ENCODE results near the gene HDAC4.

The HDAC4 gene

GRCh38 chr2:239304533-239305221 lies 96.1 kb downstream of the HDAC4 start:
- DNase-seq: no peak

DNA sequence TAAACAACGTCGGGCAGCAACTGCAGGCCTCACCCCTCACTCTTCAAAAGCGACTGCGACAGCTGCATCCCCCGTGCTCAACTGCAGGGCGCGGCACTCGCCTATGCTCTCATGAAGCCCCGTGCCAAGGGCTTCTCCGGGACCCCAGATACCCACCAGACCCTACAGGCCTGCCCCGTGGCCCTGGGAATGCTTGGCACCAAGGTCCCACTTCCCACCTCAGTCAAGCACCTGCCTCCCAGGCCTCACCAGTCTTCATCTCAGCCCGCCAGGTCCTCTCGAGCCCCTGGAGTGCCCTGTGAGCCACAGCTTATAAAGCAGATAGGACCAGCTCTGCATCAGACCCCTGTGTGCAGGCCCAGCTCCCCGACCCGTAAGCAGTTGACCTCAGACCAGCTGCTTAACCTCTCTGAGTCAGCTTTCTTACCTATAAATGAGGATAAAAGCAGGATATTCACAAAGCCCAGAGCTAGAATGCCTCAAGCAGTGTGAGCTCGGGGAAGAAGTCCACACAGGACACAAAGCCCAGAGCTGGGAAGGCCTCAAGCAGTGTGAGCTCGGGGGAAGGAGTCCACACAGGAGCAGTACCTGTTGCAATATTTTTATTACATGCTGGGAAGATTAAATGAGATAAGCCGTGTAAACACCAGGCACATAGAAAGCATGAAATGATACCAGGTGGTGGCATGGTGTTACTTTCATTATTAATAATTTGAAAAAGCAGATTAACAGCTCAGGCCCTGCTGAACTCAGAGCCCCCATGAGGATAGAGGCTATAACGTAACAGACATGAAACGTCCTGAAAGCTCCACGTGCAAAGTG lies 96.9 kb downstream of the HDAC4 start:
- DNase-seq: no peak

GRCh38 chr2:239302808-239303557 lies 97.8 kb downstream of the HDAC4 start:
- DNase-seq: no peak

DNA sequence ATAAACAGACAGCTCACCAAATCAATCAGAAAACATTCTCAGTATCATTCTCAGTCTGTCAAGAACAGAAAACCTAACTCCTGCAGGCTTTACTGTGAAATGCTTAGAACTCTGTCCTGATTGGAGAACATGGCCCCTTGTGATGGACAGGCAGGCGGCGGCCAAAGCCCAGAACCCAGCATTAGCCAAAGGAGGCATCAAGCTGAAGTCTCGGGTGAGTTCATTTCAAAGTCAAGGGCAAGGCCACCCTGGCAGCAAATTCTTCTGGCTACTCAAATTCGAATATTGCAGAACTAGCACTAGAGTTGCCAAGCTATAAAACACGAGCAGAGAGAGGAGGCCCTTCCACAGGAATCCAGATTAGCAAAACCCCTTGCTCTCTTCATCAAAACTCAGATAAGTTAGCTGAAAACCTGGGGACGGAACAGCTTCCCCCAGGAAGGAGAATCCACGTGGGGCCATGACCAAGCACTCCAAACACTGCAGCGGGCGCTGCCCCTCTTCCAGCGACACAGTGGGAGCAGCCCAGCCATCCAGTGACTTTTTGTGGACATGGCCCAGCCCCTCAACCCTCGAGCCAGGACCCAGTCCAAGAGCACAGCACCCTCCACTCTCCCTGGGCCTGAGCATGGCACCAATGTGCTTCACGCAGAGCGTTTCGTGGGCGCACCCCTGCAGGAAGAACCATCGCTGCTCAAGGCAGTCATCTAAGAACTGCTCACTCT lies 98.6 kb downstream of the HDAC4 start:
- no peak for DNase-seq

DNA sequence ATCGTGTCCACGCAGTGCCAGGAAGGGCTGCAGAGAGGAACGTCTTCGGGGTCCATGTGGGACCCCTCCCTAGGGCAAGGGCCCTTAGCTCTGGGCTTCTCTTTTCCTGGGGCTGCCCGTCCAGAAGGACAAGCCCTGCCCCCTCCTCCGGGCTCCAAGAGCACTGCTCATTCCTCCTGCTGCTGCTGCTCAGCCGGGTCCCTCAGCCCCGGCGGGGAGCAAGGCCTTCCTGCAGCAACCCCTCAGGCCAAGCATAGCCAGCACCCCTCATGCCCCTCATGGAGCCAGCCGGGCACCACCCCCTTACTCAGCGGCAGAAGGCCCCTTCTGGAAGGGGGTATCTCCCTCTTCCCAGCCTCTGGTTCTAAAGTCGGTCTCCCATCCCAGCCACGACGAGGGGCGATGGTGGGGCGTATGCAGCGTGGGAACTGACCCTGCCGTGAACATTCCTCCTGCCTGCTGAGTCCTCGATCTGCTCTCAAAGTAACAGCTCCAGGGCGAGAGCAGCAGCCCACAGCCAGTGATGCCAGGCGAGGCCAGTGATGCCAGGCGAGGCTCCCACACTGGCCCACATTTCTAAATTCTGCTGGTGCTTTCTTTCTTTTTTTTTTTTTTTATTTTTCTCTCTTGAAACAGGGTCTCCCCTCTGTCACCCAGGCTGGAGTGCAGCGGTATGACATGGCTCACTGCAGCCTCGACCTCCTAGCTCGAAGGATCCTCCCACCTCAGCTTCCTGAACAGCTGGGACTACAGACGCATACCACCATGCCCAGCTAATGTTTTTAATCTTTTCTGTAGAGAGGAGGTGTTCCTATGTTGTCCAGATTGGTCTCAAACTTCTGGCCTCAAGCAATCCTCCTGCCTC lies 99.7 kb downstream of the HDAC4 start:
- DNase-seq: no peak

- DNase-seq: no peak
Measured at GRCh38 chr2:239300242-239300641, 100.6 kb downstream of the HDAC4 start.

GRCh38 chr2:239299218-239299939 lies 101.4 kb downstream of the HDAC4 start:
- DNase-seq: no peak

DNA sequence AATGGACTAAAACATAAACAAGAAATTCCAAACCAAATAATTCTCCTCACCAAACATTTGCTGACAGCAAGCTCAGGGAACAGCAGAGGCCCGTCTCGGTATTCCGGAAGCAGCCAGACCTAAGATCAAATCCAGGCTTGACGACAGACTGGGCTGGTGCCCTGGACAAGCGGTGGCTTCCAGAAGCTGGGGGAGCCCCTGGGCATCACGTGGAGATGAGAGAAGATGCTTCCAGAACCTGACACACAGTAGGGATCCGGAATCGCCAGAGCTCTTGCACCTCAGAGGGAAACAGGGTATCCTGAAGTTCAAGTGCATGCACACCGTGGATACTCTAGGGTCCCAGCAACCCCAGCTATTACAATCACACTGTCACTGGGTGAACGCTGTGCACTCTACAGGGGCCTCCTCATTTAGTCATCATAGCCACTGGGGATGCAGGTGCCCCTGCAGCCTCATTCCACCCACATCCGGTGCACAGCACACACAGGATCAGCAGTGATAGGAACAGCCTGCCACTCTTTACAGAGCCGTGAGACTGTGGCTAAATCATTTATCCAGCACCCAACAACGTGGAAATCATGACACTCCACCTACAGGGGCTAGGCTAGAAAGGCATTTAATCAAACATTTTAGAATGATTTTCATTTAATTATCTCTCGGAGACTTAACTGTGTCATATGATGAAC lies 102.6 kb downstream of the HDAC4 start:
- no peak for DNase-seq

- DNase-seq: no peak
Measured at GRCh38 chr2:239297142-239298004, 103.4 kb downstream of the HDAC4 start.

- no peak for DNase-seq
Measured at GRCh38 chr2:239296020-239296932, 104.5 kb downstream of the HDAC4 start.

DNA sequence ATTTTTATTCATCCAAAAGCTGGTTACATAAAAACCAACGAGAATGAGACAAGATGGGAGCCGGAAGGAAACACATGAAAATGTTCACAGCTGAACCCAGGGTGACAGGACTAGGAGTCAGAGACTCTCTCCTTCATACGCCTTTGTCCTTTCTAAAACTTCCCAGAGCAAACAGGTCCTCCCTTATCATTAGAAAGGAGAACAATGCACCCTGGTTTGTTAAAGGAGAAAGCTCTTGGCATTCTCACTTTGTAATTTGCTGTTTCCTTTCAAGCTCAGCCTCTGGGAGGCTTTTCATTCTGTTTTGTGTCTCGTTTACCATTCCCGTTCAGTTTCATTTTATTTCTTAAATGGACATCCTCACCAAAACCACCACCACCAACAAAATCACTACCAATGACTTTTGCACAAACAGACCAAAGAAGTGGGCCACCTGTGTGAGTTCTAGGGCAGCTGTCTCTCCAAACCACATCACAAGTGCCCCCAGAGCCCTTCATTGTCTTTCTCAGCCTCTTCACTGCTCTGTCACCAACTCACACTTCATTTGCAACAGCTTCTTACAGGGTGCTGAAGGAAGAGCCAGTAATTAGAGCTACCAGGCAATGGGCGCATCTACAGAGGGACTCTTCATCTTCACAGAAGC lies 105.3 kb downstream of the HDAC4 start:
- DNase-seq: no peak

DNA sequence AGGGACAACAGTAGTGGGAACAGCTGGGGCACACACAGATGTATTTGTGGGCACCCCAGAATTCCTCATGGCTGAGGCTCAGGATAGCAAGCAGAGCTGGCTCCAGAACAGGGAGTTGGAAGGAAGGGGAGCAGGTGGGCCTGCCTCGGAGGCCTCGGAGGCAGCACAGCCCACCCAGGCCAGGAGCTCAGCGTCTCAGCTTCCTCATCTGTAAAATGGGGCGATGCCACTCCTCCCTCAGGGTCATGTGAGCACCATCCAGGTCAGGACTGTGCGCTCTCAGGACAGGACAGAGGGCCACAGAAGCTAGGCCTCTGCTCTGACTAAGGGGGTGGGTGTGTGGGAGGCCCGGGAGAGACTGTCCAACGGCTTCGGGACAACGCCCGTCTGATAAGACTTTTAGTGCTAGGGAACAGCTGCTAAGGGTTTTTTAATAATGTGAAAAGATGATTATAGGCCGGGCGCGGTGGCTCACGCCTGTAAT lies 106.2 kb downstream of the HDAC4 start:
- no peak for DNase-seq

DNA sequence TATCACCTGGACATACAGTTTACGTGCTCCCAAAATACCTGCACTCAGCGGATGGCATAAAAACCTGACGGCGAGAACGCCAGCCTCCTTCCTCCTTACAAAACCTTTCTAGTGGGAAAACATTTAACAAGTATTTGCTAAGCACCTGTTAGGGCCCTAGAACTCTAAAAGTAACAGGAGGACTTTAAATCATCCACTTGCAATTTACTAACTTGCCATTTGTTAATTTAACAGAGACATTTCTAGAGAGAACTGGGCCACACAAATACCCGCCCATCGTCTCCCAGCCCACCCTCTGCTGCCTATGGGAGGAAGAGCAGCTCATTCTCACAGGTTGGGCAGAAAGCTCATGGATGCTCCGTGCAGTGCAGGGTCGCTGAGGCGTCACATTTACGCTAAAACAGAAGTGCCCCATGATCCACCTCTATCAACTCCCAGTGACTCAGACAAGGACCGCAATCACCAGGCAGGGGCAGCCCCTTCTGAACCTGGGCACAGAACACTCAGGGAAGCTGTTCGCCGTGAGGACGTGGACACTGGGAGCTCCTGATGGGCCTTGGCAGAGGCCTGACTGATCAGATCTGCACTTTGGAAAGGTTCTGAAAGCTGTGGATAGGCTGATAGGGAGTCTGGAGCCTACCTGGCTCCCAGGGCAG lies 106.9 kb downstream of the HDAC4 start:
- no peak for DNase-seq

DNA sequence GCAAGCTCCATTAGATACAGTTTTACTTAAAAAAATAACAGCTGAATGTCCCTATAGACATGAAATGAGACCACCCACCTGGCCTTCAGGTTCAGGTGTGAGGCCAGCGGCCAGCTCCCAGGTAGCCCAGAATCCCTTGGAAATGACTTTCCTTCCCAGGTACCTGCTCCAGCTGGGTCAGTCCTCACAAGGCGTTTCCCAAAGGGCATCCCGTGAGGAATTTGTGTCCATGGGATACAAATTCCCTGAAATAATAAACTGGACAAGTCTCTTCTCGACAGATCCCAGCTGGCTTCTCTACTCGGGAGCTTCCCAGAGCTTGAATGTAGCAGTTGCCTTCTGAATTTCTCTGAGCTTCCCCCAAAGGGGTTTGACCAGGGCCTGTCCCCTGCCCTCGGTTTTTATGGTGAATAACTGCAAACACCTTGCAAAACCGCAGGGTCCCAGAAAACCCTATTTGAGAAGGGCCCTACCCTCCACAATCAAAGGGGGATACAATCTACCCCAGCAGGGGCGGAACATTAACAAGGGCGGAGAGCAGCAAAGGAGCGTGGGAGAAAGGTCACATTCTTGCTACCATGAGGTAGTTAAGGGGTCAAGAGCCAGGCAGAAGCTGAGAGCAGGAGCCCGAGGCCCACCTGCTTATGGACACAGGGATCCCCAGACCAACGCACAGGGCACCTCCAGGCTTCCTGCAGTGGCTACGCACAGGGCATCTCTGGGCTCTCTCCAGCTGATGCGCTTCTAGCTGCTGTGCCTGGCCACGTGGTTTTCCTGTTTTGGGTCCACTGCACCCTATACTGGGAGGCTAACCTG lies 107.7 kb downstream of the HDAC4 start:
- no peak for DNase-seq

DNA sequence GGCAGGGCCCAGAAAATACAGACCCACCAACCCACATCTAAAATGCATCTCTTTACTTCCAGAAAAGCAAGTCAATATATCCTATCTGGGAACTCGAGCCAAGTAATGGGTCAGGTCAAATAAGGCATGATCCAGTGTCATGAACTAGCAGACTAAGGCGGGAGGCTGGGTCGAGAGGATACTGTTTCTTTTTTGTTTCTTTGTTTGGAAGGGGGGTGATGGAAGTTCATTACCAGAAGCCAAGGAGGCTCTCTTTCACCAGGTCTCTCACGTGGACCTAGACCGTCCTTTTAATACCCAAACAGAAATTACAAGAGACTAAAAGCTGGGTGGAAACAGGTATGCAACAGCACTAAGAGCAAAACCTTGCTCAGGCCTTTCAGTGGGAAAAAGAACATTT lies 108.3 kb downstream of the HDAC4 start:
- no peak for DNase-seq

All from NCI-H1436 treated with DMSO at 0.1 percent for 48 hours (cell line).